ENCODE results near the gene CNTNAP2.

DNA sequence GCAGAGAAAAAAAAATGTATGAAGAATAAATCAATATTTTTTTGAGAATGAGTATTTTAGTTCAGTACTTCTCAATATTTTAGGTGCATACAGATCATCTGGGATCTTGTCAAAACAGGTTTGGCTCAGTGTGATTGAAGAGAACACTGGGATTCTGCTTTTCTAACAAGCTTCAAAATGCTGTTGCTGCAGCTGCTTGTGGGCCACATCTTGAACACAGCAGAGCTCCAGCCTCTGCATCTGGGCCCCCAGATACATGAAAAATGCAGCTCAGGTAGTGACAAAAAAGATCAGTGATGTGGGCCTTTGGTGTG is 1296.9 kb downstream of the CNTNAP2 start:
- TF ChIP-seq POLR2A (IDR thresholded peaks at IDR 0.05; ENCODE audit: insufficient read depth in 1 of 2, low read depth in 2 of 2, low read length in 2 of 2) (no peak), ZFP1 (CRISPR knock-in tag; IDR thresholded peaks at IDR 0.05) (no peak), CEBPZ (IDR thresholded peaks at IDR 0.05; ENCODE audit: low read length) (no peak), ZNF883 (CRISPR knock-in tag; IDR thresholded peaks at IDR 0.05; ENCODE audit: not compliant biosample characterization) (no peak), ZBTB25 (CRISPR knock-in tag; IDR thresholded peaks at IDR 0.05) (no peak), TBP (CRISPR knock-in tag; IDR thresholded peaks at IDR 0.05) (no peak), BHLHE40 (IDR thresholded peaks at IDR 0.05; ENCODE audit: low read length) (no peak), CTCF (CRISPR knock-in tag; IDR thresholded peaks at IDR 0.05) (no peak), CHD2 (IDR thresholded peaks at IDR 0.05; ENCODE audit: low read depth, low read length) (no peak), GATAD1 (CRISPR knock-in tag; IDR thresholded peaks at IDR 0.05) (no peak)
- TF ChIP-seq, protein P1, sequence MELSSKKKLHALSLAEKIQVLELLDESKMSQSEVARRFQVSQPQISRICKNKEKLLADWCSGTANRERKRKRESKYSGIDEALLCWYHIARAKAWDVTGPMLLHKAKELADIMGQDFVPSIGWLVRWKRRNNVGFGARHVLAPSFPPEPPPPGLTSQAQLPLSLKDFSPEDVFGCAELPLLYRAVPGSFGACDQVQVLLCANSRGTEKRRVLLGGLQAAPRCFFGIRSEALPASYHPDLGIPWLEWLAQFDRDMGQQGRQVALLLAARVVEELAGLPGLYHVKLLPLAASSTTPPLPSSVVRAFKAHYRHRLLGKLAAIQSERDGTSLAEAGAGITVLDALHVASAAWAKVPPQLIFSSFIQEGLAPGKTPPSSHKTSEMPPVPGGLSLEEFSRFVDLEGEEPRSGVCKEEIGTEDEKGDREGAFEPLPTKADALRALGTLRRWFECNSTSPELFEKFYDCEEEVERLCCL (CRISPR knock-in tag; IDR thresholded peaks at IDR 0.05; ENCODE audit: borderline replicate concordance) = no peak
